GM18873 (cell line): ENCODE data around the gene LARP4B.

Source experiments
- ATAC-seq: cut with Tn5 transposase; IDR thresholded peaks from one replicate; pipeline ENCODE4 v1.9.1; 2021; ENCODE audit warnings: mild to moderate bottlenecking, moderate library complexity, moderate number of reproducible peaks; ENCODE audit not compliant: unreplicated experiment, low FRiP score

LARP4B gene

GRCh38 chr10:931326-932318 is at the start of gene LARP4B:
Gene LARP4B (minus strand): TSS chr10:931705. CDS start chr10:885721, 45,984 bp downstream.
- peak; percentile 93 for ATAC-seq

GRCh38 chr10:980468-981093 is 49.1 kb upstream of the LARP4B start:
- ATAC-seq = no peak

- ATAC-seq = no peak
Measured at GRCh38 chr10:978826-979421, 47.4 kb upstream of the LARP4B start.

- no peak for ATAC-seq
Measured at GRCh38 chr10:976316-976715, 44.8 kb upstream of the LARP4B start.

- ATAC-seq = no peak
Measured at GRCh38 chr10:974785-975074, 43.2 kb upstream of the LARP4B start.

GRCh38 chr10:974038-974784 is 42.7 kb upstream of the LARP4B start:
- no peak for ATAC-seq

- ATAC-seq = no peak
Measured at GRCh38 chr10:972763-973162, 41.3 kb upstream of the LARP4B start.

- ATAC-seq = no peak
Measured at GRCh38 chr10:971613-972012, 40.1 kb upstream of the LARP4B start.

GRCh38 chr10:971150-971542 is 39.6 kb upstream of the LARP4B start:
- ATAC-seq = no peak

- no peak for ATAC-seq
Measured at GRCh38 chr10:970311-971149, 39.0 kb upstream of the LARP4B start.

- ATAC-seq = no peak
Measured at GRCh38 chr10:969473-970150, 38.1 kb upstream of the LARP4B start.

- ATAC-seq = no peak
Measured at GRCh38 chr10:968546-969199, 37.2 kb upstream of the LARP4B start.

GRCh38 chr10:966466-967235 is 35.1 kb upstream of the LARP4B start:
- ATAC-seq = no peak

- ATAC-seq = no peak
Measured at GRCh38 chr10:964988-965417, 33.5 kb upstream of the LARP4B start.

GRCh38 chr10:964321-964987 is 32.9 kb upstream of the LARP4B start:
- ATAC-seq = no peak

GRCh38 chr10:963655-964054 is 32.1 kb upstream of the LARP4B start:
- no peak for ATAC-seq

- ATAC-seq = no peak
Measured at GRCh38 chr10:963186-963585, 31.7 kb upstream of the LARP4B start.

GRCh38 chr10:962342-962741 is 30.8 kb upstream of the LARP4B start:
- ATAC-seq = no peak
